Adipocyte (in vitro differentiated cells): ENCODE data around the gene AOPEP.
"Not testable (repeated sequence)": the region's sequence is repeated elsewhere in the genome, so short reads cannot be mapped to it uniquely, and the experiment has no call there.

Experiments used
- DNase-seq: peaks from one replicate; pipeline ENCODE4 v3.0.0-alpha.2; 2015; ENCODE audit warnings: low read depth
- H3K27me3 ChIP-seq: replicated peaks from 2 replicates; pipeline ENCODE4 v1.7.0; 2013; ENCODE audit warnings: mild to moderate bottlenecking, low read length, moderate library complexity; ENCODE audit not compliant: control insufficient read depth, insufficient read depth
- H3K36me3 ChIP-seq: 2 replicates; pipeline ENCODE4 v1.7.0; 2013; ENCODE audit warnings: low read length, mild to moderate bottlenecking, moderate library complexity; ENCODE audit not compliant: control insufficient read depth, insufficient read depth, severe bottlenecking
- H3K4me1 ChIP-seq: 2 replicates; pipeline ENCODE4 v1.7.0; 2013; ENCODE audit warnings: mild to moderate bottlenecking, low read length, moderate library complexity; ENCODE audit not compliant: control insufficient read depth, insufficient read depth
- H3K4me3 ChIP-seq: 2 replicates; pipeline ENCODE4 v1.7.0; 2013; ENCODE audit warnings: mild to moderate bottlenecking, low read length, moderate library complexity
- H3K9ac ChIP-seq: 2 replicates; pipeline ENCODE4 v1.7.0; 2013; ENCODE audit warnings: mild to moderate bottlenecking, low read length, moderate library complexity
- H3K9me3 ChIP-seq: 2 replicates; pipeline ENCODE4 v1.7.0; 2013; ENCODE audit warnings: mild to moderate bottlenecking, low read length, moderate library complexity; ENCODE audit not compliant: control insufficient read depth

Gene AOPEP

GRCh38 chr9:94932652-94933510, 206.4 kb downstream of the AOPEP start:
- no peaks in the 10 kb centered on the region for H3K27me3 ChIP-seq
- no peaks in the 10 kb centered on the region for H3K9me3 ChIP-seq
- H3K4me3 ChIP-seq: no peak overlapping the region
- no peak overlapping the region for H3K9ac ChIP-seq
- peaks cover 19% of the 10 kb centered on the region for H3K4me1 ChIP-seq
- no peak for DNase-seq
- H3K36me3 ChIP-seq: no peaks in the 10 kb centered on the region

- Histone ChIP-seq H3K36me3 (no peaks in the 10 kb centered on the region), H3K9me3 (no peaks in the 10 kb centered on the region), H3K27me3 (no peaks in the 10 kb centered on the region), H3K9ac (no peak overlapping the region), H3K4me1 (peaks cover 19% of the 10 kb centered on the region), H3K4me3 (no peak overlapping the region)
- peak; percentile 48 for DNase-seq
Measured at GRCh38 chr9:94933511-94933828, 207.0 kb downstream of the AOPEP start.

GRCh38 chr9:94934816-94935328, 208.4 kb downstream of the AOPEP start:
- Histone ChIP-seq H3K9ac (no peak overlapping the region), H3K4me3 (no peak overlapping the region), H3K4me1 (peaks cover 17% of the 10 kb centered on the region), H3K36me3 (no peaks in the 10 kb centered on the region), H3K27me3 (no peaks in the 10 kb centered on the region), H3K9me3 (no peaks in the 10 kb centered on the region)
- no peak for DNase-seq

- peaks cover 15% of the 10 kb centered on the region for H3K4me1 ChIP-seq
- H3K9me3 ChIP-seq: no peaks in the 10 kb centered on the region
- no peaks in the 10 kb centered on the region for H3K36me3 ChIP-seq
- H3K4me3 ChIP-seq: no peak overlapping the region
- no peak overlapping the region for H3K9ac ChIP-seq
- H3K27me3 ChIP-seq: no peaks in the 10 kb centered on the region
- no peak for DNase-seq
Measured at GRCh38 chr9:94935396-94935795, 208.9 kb downstream of the AOPEP start.

GRCh38 chr9:94936419-94936818, 209.9 kb downstream of the AOPEP start:
- DNase-seq: no peak
- Histone ChIP-seq H3K9ac (no peak overlapping the region), H3K4me1 (peaks cover 22% of the 10 kb centered on the region), H3K27me3 (no peaks in the 10 kb centered on the region), H3K4me3 (no peak overlapping the region), H3K36me3 (no peaks in the 10 kb centered on the region), H3K9me3 (no peaks in the 10 kb centered on the region)

- Histone ChIP-seq H3K9ac (no peak overlapping the region), H3K27me3 (no peaks in the 10 kb centered on the region), H3K4me3 (no peak overlapping the region), H3K9me3 (no peaks in the 10 kb centered on the region), H3K4me1 (peaks cover 26% of the 10 kb centered on the region), H3K36me3 (no peaks in the 10 kb centered on the region)
- peak; percentile 93 for DNase-seq
Measured at GRCh38 chr9:94937214-94937903, 210.9 kb downstream of the AOPEP start.

GRCh38 chr9:94938384-94938783, 211.9 kb downstream of the AOPEP start:
- Histone ChIP-seq H3K27me3 (no peaks in the 10 kb centered on the region), H3K4me3 (no peak overlapping the region), H3K36me3 (no peaks in the 10 kb centered on the region), H3K4me1 (peaks cover 26% of the 10 kb centered on the region), H3K9me3 (no peaks in the 10 kb centered on the region), H3K9ac (no peak overlapping the region)
- DNase-seq: no peak

- H3K4me1 ChIP-seq: peaks cover 35% of the 10 kb centered on the region
- not testable (repeated sequence) for H3K9me3 ChIP-seq, DNase-seq, H3K4me3 ChIP-seq, H3K9ac ChIP-seq, H3K36me3 ChIP-seq, H3K27me3 ChIP-seq
Measured at GRCh38 chr9:94940296-94940695, 213.8 kb downstream of the AOPEP start.

GRCh38 chr9:94941211-94941875, 214.8 kb downstream of the AOPEP start:
- peaks cover 44% of the 10 kb centered on the region for H3K4me1 ChIP-seq
- no peak for DNase-seq
- H3K9ac ChIP-seq: no peak overlapping the region
- H3K9me3 ChIP-seq: no peaks in the 10 kb centered on the region
- H3K36me3 ChIP-seq: no peaks in the 10 kb centered on the region
- H3K27me3 ChIP-seq: no peaks in the 10 kb centered on the region
- no peak overlapping the region for H3K4me3 ChIP-seq

- DNase-seq: peak; percentile 26
- Histone ChIP-seq H3K27me3 (no peaks in the 10 kb centered on the region), H3K4me3 (no peak overlapping the region), H3K9me3 (no peaks in the 10 kb centered on the region), H3K4me1 (peaks cover 28% of the 10 kb centered on the region), H3K9ac (no peak overlapping the region), H3K36me3 (no peaks in the 10 kb centered on the region)
Measured at GRCh38 chr9:94944626-94945025, 218.1 kb downstream of the AOPEP start.
